ENCODE data around the gene CA10.

Gene CA10

GRCh38 chr17:52158450-52159042 lies at the start of gene CA10:
Gene CA10 (minus strand): TSS chr17:52158714.
- TF ChIP-seq YY1 (IDR thresholded peaks at IDR 0.05; ENCODE audit: insufficient read depth, insufficient read length) (no peak), SUZ12 (IDR thresholded peaks at IDR 0.05; ENCODE audit: extremely low read depth, insufficient read depth, insufficient read length) (no peak), ZNF274 (IDR thresholded peaks at IDR 0.05; ENCODE audit: low read depth, low read length) (no peak)
- Histone ChIP-seq H3K9me3 (ENCODE audit: insufficient read depth, low read length) (no peaks in the 10 kb centered on the region), H3K27me3 (ENCODE audit: insufficient read depth, insufficient read length) (peaks cover 43% of the 10 kb centered on the region), H3K4me3 (ENCODE audit: insufficient read length, low read depth) (peak within 1 kb of the TSS; percentile 55), H3K4me1 (ENCODE audit: insufficient read depth, insufficient read length) (peaks cover 9% of the 10 kb centered on the region), H3K9ac (ENCODE audit: insufficient read length, low read depth) (peak within 1 kb of the TSS; percentile 69), H3K36me3 (ENCODE audit: insufficient read depth, insufficient read length, low read length) (no peaks in the 10 kb centered on the region)
- DNase-seq (ENCODE audit: low read depth, low spot score): no peak

DNA sequence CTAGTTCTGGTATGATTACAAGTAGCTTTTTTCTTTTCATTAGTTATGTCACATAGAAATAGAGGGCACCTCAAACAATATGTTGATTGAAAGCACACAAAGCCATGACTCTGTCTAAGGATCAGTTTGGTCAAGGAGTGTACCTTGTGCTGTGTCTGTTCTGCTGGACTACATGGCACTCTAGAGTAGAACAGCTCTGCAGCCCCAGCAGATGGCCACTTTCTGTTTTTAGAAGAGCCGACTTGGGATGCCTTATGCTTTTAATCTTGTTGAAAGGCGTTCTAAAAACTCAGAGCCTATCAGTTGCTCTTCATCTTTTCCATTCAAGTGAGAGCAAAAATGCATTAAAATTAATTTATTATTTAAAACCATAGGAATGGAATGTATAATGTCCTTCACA lies 49.3 kb upstream of the CA10 start:
- Histone ChIP-seq H3K4me3 (ENCODE audit: insufficient read length, low read depth) (no peak overlapping the region), H3K9ac (ENCODE audit: insufficient read length, low read depth) (no peak overlapping the region), H3K9me3 (ENCODE audit: insufficient read depth, low read length) (no peaks in the 10 kb centered on the region), H3K4me1 (ENCODE audit: insufficient read depth, insufficient read length) (no peaks in the 10 kb centered on the region), H3K36me3 (ENCODE audit: insufficient read depth, insufficient read length, low read length) (no peaks in the 10 kb centered on the region), H3K27me3 (ENCODE audit: insufficient read depth, insufficient read length) (no peaks in the 10 kb centered on the region)
- DNase-seq (ENCODE audit: low read depth, low spot score): no peak
- TF ChIP-seq SUZ12 (IDR thresholded peaks at IDR 0.05; ENCODE audit: extremely low read depth, insufficient read depth, insufficient read length) (no peak), YY1 (IDR thresholded peaks at IDR 0.05; ENCODE audit: insufficient read depth, insufficient read length) (no peak), ZNF274 (IDR thresholded peaks at IDR 0.05; ENCODE audit: low read depth, low read length) (no peak)

GRCh38 chr17:52202520-52203080 lies 44.1 kb upstream of the CA10 start:
- Histone ChIP-seq H3K4me1 (ENCODE audit: insufficient read depth, insufficient read length) (no peaks in the 10 kb centered on the region), H3K4me3 (ENCODE audit: insufficient read length, low read depth) (no peak overlapping the region), H3K9ac (ENCODE audit: insufficient read length, low read depth) (no peak overlapping the region), H3K9me3 (ENCODE audit: insufficient read depth, low read length) (no peaks in the 10 kb centered on the region), H3K36me3 (ENCODE audit: insufficient read depth, insufficient read length, low read length) (no peaks in the 10 kb centered on the region), H3K27me3 (ENCODE audit: insufficient read depth, insufficient read length) (no peaks in the 10 kb centered on the region)
- no peak for DNase-seq (ENCODE audit: low read depth, low spot score)
- TF ChIP-seq SUZ12 (IDR thresholded peaks at IDR 0.05; ENCODE audit: extremely low read depth, insufficient read depth, insufficient read length) (no peak), ZNF274 (IDR thresholded peaks at IDR 0.05; ENCODE audit: low read depth, low read length) (no peak), YY1 (IDR thresholded peaks at IDR 0.05; ENCODE audit: insufficient read depth, insufficient read length) (no peak)

DNA sequence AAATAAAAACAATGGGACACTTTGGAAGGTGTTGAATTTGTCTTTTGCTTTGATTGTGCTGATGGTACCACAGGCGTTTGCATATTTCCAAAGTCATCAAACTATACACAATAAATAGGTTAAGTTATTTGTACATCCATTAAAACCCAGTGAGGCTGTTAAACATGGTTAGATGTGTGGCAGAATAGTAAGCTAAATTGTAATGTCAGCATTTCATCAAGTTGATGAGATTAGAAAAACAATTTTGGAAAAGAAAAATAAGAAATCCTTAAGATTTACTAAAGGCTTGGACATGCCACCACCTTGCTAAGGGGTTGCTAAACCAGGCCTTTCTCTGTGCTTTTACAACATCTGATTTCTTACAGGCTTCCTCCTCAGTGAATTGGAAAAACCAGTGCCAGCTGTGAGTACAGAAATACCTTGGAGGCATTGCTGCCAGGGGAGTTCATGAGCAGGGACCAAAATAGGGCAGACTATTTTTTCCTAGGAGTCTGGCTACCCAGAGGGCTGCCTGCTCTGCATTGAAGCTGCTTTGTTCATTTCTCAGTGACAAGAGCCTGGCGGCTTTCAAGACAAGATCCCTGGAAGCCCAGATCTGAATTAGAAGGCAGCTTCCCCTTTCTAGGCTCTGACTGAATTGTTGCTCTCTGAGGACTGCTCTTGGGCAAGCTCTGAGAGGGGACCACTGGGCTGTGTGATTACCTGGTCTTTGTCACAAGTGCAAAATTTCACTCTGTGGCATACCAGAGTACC lies 43.4 kb upstream of the CA10 start:
- DNase-seq (ENCODE audit: low read depth, low spot score): no peak
- Histone ChIP-seq H3K4me1 (ENCODE audit: insufficient read depth, insufficient read length) (no peaks in the 10 kb centered on the region), H3K9ac (ENCODE audit: insufficient read length, low read depth) (no peak overlapping the region), H3K27me3 (ENCODE audit: insufficient read depth, insufficient read length) (no peaks in the 10 kb centered on the region), H3K36me3 (ENCODE audit: insufficient read depth, insufficient read length, low read length) (no peaks in the 10 kb centered on the region), H3K4me3 (ENCODE audit: insufficient read length, low read depth) (no peak overlapping the region), H3K9me3 (ENCODE audit: insufficient read depth, low read length) (no peaks in the 10 kb centered on the region)
- TF ChIP-seq ZNF274 (IDR thresholded peaks at IDR 0.05; ENCODE audit: low read depth, low read length): no peak
- no peak for TF ChIP-seq YY1 (IDR thresholded peaks at IDR 0.05; ENCODE audit: insufficient read depth, insufficient read length)
- TF ChIP-seq SUZ12 (IDR thresholded peaks at IDR 0.05; ENCODE audit: extremely low read depth, insufficient read depth, insufficient read length): no peak

GRCh38 chr17:52191491-52191890 lies 33.0 kb upstream of the CA10 start:
- Histone ChIP-seq H3K9ac (ENCODE audit: insufficient read length, low read depth) (no peak overlapping the region), H3K9me3 (ENCODE audit: insufficient read depth, low read length) (no peaks in the 10 kb centered on the region), H3K36me3 (ENCODE audit: insufficient read depth, insufficient read length, low read length) (no peaks in the 10 kb centered on the region), H3K4me1 (ENCODE audit: insufficient read depth, insufficient read length) (no peaks in the 10 kb centered on the region), H3K27me3 (ENCODE audit: insufficient read depth, insufficient read length) (no peaks in the 10 kb centered on the region), H3K4me3 (ENCODE audit: insufficient read length, low read depth) (no peak overlapping the region)
- TF ChIP-seq ZNF274 (IDR thresholded peaks at IDR 0.05; ENCODE audit: low read depth, low read length): no peak
- TF ChIP-seq YY1 (IDR thresholded peaks at IDR 0.05; ENCODE audit: insufficient read depth, insufficient read length): no peak
- TF ChIP-seq SUZ12 (IDR thresholded peaks at IDR 0.05; ENCODE audit: extremely low read depth, insufficient read depth, insufficient read length): no peak
- DNase-seq (ENCODE audit: low read depth, low spot score): no peak

GRCh38 chr17:52181782-52182181 lies 23.3 kb upstream of the CA10 start:
- Histone ChIP-seq H3K36me3 (ENCODE audit: insufficient read depth, insufficient read length, low read length) (no peaks in the 10 kb centered on the region), H3K27me3 (ENCODE audit: insufficient read depth, insufficient read length) (no peaks in the 10 kb centered on the region), H3K9me3 (ENCODE audit: insufficient read depth, low read length) (no peaks in the 10 kb centered on the region), H3K9ac (ENCODE audit: insufficient read length, low read depth) (no peak overlapping the region), H3K4me3 (ENCODE audit: insufficient read length, low read depth) (no peak overlapping the region), H3K4me1 (ENCODE audit: insufficient read depth, insufficient read length) (peaks cover 2% of the 10 kb centered on the region)
- TF ChIP-seq SUZ12 (IDR thresholded peaks at IDR 0.05; ENCODE audit: extremely low read depth, insufficient read depth, insufficient read length): no peak
- no peak for TF ChIP-seq ZNF274 (IDR thresholded peaks at IDR 0.05; ENCODE audit: low read depth, low read length)
- DNase-seq (ENCODE audit: low read depth, low spot score): no peak

GRCh38 chr17:52178012-52178411 lies 19.5 kb upstream of the CA10 start:
- no peak overlapping the region for H3K9ac ChIP-seq (ENCODE audit: insufficient read length, low read depth)
- TF ChIP-seq SUZ12 (IDR thresholded peaks at IDR 0.05; ENCODE audit: extremely low read depth, insufficient read depth, insufficient read length) (no peak), YY1 (IDR thresholded peaks at IDR 0.05; ENCODE audit: insufficient read depth, insufficient read length) (no peak), ZNF274 (IDR thresholded peaks at IDR 0.05; ENCODE audit: low read depth, low read length) (no peak)
- no peaks in the 10 kb centered on the region for H3K36me3 ChIP-seq (ENCODE audit: insufficient read depth, insufficient read length, low read length)
- DNase-seq (ENCODE audit: low read depth, low spot score): no peak
- H3K9me3 ChIP-seq (ENCODE audit: insufficient read depth, low read length): no peaks in the 10 kb centered on the region
- H3K4me1 ChIP-seq (ENCODE audit: insufficient read depth, insufficient read length): peaks cover 2% of the 10 kb centered on the region
- H3K4me3 ChIP-seq (ENCODE audit: insufficient read length, low read depth): no peak overlapping the region
- no peaks in the 10 kb centered on the region for H3K27me3 ChIP-seq (ENCODE audit: insufficient read depth, insufficient read length)
